PC-9 (cell line): ENCODE results near the gene CDON.

ENCODE experiments used
- EZH2 ChIP-seq: fragments of 200-600 bp; sonication (generic); IDR thresholded peaks from 2 replicates; pipeline ENCODE4 v1.8.0; 2017; ENCODE audit warnings: antibody characterized with exemption, low read depth
- TF ChIP-seq, protein P1 (sequence below): fragments of 200-600 bp; sonication (generic); conservative IDR thresholded peaks from 2 replicates; pipeline ENCODE4 v1.6.1; 2017; ENCODE audit warnings: mixed run types, antibody characterized with exemption, mild to moderate bottlenecking, moderate library complexity

DNA sequence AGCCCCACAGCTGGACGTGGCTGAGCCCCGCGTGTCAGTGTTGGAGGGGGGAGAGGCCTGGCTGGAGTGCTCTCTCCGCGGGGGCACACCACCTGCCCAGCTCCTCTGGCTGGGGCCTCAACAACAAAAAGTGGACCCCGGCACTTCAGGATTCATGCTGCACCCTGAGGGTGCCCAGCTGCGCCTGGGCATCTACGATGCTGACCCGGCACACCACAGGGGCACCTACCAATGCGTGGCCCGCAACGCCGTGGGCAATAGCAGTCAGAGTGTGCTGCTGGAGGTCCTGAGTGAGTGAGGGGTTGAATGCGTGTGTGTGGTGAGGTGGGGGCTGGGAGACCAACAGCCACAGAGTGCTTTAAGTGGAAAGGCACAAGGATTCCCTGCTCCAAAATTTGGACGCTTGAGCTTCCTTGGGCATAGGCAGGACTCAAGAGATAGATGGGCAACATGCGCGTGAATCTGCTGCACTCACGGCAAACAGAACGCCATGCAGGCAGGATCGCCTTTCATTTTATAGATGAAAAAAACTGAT, 109.2 kb downstream of the CDON start:
- TF ChIP-seq EZH2: no peak
- TF ChIP-seq, protein P1, sequence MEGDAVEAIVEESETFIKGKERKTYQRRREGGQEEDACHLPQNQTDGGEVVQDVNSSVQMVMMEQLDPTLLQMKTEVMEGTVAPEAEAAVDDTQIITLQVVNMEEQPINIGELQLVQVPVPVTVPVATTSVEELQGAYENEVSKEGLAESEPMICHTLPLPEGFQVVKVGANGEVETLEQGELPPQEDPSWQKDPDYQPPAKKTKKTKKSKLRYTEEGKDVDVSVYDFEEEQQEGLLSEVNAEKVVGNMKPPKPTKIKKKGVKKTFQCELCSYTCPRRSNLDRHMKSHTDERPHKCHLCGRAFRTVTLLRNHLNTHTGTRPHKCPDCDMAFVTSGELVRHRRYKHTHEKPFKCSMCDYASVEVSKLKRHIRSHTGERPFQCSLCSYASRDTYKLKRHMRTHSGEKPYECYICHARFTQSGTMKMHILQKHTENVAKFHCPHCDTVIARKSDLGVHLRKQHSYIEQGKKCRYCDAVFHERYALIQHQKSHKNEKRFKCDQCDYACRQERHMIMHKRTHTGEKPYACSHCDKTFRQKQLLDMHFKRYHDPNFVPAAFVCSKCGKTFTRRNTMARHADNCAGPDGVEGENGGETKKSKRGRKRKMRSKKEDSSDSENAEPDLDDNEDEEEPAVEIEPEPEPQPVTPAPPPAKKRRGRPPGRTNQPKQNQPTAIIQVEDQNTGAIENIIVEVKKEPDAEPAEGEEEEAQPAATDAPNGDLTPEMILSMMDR: no peak
